Measurements from ENCODE around the gene PTPN22.

Gene PTPN22

DNA sequence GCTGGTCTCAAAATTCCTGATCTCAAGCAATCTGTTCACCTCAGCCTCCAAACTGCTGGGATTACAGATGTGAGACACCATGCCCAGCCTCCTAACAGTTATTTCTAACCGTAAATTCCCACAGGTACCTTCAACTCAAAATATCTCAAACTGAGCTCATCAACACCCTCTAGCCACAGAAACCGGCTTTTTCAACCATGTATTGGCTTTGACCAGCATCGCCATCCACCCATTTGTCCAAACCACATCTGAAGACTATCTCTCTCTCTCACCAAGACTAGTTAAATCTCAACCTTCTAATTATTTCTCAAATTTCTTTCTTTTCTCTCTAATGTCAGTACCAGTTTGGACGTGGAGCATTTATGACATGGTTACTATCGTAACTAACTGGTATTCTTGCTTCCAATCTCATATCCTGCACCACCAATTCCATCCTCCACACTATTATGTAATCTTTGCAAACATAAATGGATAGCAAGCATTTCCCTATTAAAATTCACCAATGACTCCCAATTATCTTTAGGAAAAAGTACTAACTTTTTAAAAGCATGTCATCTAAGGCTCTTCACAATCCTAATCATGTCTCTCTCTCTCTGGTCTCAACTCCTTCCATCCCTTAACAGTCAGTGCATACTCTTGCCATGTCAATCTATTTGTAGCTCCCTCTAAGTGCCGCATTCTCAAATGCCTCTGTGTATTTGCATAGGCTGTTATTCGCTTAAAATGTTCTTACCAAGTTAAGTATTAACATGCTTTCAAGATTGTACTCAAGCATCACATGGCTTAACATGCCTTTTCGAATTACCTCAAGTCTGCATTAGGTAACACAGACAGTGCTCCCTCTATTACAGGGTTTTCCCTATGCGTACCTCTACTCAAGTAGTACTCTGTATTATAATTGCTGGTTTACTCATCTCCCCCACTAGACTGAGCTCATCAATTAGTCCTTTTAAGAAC, 77.4 kb downstream of the PTPN22 start:
- Histone ChIP-seq H3K4me2 (ENCODE audit: low read depth, low read length, poor library complexity, severe bottlenecking) (no peak overlapping the region), H3K79me2 (ENCODE audit: insufficient read depth, low read length) (peaks cover 92% of the 10 kb centered on the region)
- TF ChIP-seq, protein P1, sequence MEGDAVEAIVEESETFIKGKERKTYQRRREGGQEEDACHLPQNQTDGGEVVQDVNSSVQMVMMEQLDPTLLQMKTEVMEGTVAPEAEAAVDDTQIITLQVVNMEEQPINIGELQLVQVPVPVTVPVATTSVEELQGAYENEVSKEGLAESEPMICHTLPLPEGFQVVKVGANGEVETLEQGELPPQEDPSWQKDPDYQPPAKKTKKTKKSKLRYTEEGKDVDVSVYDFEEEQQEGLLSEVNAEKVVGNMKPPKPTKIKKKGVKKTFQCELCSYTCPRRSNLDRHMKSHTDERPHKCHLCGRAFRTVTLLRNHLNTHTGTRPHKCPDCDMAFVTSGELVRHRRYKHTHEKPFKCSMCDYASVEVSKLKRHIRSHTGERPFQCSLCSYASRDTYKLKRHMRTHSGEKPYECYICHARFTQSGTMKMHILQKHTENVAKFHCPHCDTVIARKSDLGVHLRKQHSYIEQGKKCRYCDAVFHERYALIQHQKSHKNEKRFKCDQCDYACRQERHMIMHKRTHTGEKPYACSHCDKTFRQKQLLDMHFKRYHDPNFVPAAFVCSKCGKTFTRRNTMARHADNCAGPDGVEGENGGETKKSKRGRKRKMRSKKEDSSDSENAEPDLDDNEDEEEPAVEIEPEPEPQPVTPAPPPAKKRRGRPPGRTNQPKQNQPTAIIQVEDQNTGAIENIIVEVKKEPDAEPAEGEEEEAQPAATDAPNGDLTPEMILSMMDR (conservative IDR thresholded peaks at IDR 0.05; ENCODE audit: low read length) = no peak
- no peak for TF ChIP-seq EZH2phosphoT487 (IDR thresholded peaks at IDR 0.05; ENCODE audit: borderline replicate concordance)

DNA sequence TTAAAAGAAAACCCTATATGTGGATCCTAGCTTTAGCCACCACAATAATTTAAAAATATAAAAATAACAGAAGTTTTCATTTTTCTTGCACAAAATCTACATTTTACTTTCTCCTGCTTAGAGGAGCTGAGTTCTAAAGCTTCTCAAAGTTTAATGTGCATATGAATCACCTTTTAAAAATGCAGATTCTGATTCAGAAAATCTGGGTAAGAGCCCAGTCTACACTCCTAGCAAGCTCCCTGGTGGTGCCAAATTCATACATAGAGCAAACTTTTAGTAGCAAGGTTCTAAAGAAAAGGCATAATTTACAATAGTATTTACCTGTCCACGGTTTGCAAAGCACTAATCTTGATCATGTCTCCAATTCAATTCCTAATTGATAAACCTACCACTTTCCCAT, 78.5 kb downstream of the PTPN22 start:
- Histone ChIP-seq H2AFZ (ENCODE audit: low read length) (no peak overlapping the region), H3K4me3 (ENCODE audit: low read length, poor library complexity, severe bottlenecking) (no peak overlapping the region), H3K36me3 (ENCODE audit: insufficient read depth, low read length) (peaks cover 63% of the 10 kb centered on the region), H3K9me3 (ENCODE audit: insufficient read depth, low read depth, low read length) (no peaks in the 10 kb centered on the region), H3K4me2 (ENCODE audit: low read depth, low read length, poor library complexity, severe bottlenecking) (peak overlapping the region; percentile 58), H3K79me2 (ENCODE audit: insufficient read depth, low read length) (peaks cover 92% of the 10 kb centered on the region), H3K27me3 (ENCODE audit: insufficient read depth, low read length, poor library complexity, severe bottlenecking) (no peaks in the 10 kb centered on the region), H3K4me1 (ENCODE audit: insufficient read depth, low read length, poor library complexity, severe bottlenecking) (peaks cover 30% of the 10 kb centered on the region), H3K9ac (ENCODE audit: low read depth, low read length, poor library complexity, severe bottlenecking) (peak overlapping the region; percentile 3), H3K9me2 (replicated peaks; ENCODE audit: low read depth, low read length) (no peaks in the 10 kb centered on the region), H4K20me1 (ENCODE audit: insufficient read depth, low read length, poor library complexity, severe bottlenecking) (peaks cover 41% of the 10 kb centered on the region), H3F3A (ENCODE audit: low read depth) (peaks cover 9% of the 10 kb centered on the region)
- TF ChIP-seq, protein P1 (conservative IDR thresholded peaks at IDR 0.05; ENCODE audit: low read length) = no peak
- no peak for TF ChIP-seq EZH2phosphoT487 (IDR thresholded peaks at IDR 0.05; ENCODE audit: borderline replicate concordance)

More for the DNA sequence above, 77.4 kb downstream of the PTPN22 start:
- Histone ChIP-seq H3K27me3 (ENCODE audit: insufficient read depth, low read length, poor library complexity, severe bottlenecking) (no peaks in the 10 kb centered on the region), H3K36me3 (ENCODE audit: insufficient read depth, low read length) (peaks cover 63% of the 10 kb centered on the region), H4K20me1 (ENCODE audit: insufficient read depth, low read length, poor library complexity, severe bottlenecking) (peaks cover 53% of the 10 kb centered on the region), H2AFZ (ENCODE audit: low read length) (no peak overlapping the region), H3K4me3 (ENCODE audit: low read length, poor library complexity, severe bottlenecking) (no peak overlapping the region), H3K9ac (ENCODE audit: low read depth, low read length, poor library complexity, severe bottlenecking) (no peak overlapping the region), H3K4me1 (ENCODE audit: insufficient read depth, low read length, poor library complexity, severe bottlenecking) (peaks cover 39% of the 10 kb centered on the region), H3K9me3 (ENCODE audit: insufficient read depth, low read depth, low read length) (no peaks in the 10 kb centered on the region), H3F3A (ENCODE audit: low read depth) (peaks cover 9% of the 10 kb centered on the region), H3K9me2 (replicated peaks; ENCODE audit: low read depth, low read length) (no peaks in the 10 kb centered on the region)

DNA sequence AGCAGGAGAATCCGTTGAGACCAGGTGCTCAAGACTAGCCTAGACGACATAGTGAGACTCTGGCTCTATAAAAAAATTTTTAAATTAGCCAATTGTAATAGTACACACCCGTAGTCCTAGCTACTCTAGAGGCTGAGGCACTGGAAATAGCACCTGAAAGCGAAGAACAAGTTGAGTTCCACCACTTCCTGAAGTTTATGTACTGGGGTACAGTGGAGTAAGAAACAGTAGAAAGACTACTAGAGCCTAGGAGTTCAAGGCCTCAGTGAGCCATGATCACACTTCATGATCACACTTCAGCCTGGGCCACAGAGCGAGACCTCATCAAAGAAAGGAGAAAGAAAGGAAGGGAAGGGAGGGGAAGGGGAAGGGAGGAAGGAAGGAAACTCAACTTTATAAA, 79.0 kb downstream of the PTPN22 start:
- Histone ChIP-seq H3K27me3 (ENCODE audit: insufficient read depth, low read length, poor library complexity, severe bottlenecking) (no peaks in the 10 kb centered on the region), H3K4me1 (ENCODE audit: insufficient read depth, low read length, poor library complexity, severe bottlenecking) (peaks cover 30% of the 10 kb centered on the region), H3K9me2 (replicated peaks; ENCODE audit: low read depth, low read length) (no peaks in the 10 kb centered on the region), H3K4me2 (ENCODE audit: low read depth, low read length, poor library complexity, severe bottlenecking) (peak overlapping the region; percentile 58), H3K36me3 (ENCODE audit: insufficient read depth, low read length) (peaks cover 58% of the 10 kb centered on the region), H3K9me3 (ENCODE audit: insufficient read depth, low read depth, low read length) (no peaks in the 10 kb centered on the region), H2AFZ (ENCODE audit: low read length) (no peak overlapping the region), H4K20me1 (ENCODE audit: insufficient read depth, low read length, poor library complexity, severe bottlenecking) (peaks cover 36% of the 10 kb centered on the region), H3K79me2 (ENCODE audit: insufficient read depth, low read length) (peaks cover 92% of the 10 kb centered on the region), H3K9ac (ENCODE audit: low read depth, low read length, poor library complexity, severe bottlenecking) (no peak overlapping the region), H3F3A (ENCODE audit: low read depth) (peaks cover 9% of the 10 kb centered on the region), H3K4me3 (ENCODE audit: low read length, poor library complexity, severe bottlenecking) (peak overlapping the region; percentile 15)
- no peak for TF ChIP-seq EZH2phosphoT487 (IDR thresholded peaks at IDR 0.05; ENCODE audit: borderline replicate concordance)
- TF ChIP-seq, protein P1 (conservative IDR thresholded peaks at IDR 0.05; ENCODE audit: low read length) = no peak
